Kidney (tissue), 14 donors: ENCODE measurements around the gene PNPO. TPM values are rescaled to one million over a fixed set of nuclear protein-coding genes. Genes with fewer than 3 reads are reported as not detected.
"Not testable (repeated sequence)": the region's sequence is repeated elsewhere in the genome, so short reads cannot be mapped to it uniquely, and the experiment has no call there.

Source experiments
- DNase-seq, 5 donors: peaks; one replicate each; pipeline ENCODE4 v3.0.0-alpha.2; 2013 to 2020
- FAIRE-seq: peaks from 2 replicates; lab custom pipeline; 2012; peaks lifted over from hg19 to GRCh38; lab: Jason Lieb, UNC
- H3K27ac ChIP-seq, 2 donors: one replicate each; pipeline ENCODE4 v1.7.0; 2013; ENCODE audit warnings: low read depth in 2 of 2, low read length in 2 of 2, inconsistent platforms in 1 of 2
- H3K27me3 ChIP-seq: one replicate; pipeline ENCODE4 v1.7.1; 2013; ENCODE audit warnings: low read length, inconsistent platforms; ENCODE audit not compliant: control insufficient read depth, insufficient read depth
- H3K36me3 ChIP-seq, 3 donors: one replicate each; pipeline versions ENCODE4 v1.7.0 to v1.7.1; 2013; ENCODE audit warnings: low read length in 3 of 3, control low read depth in 1 of 3, inconsistent platforms in 1 of 3; ENCODE audit not compliant: insufficient read depth in 3 of 3, control insufficient read depth in 2 of 3
- H3K4me1 ChIP-seq, 3 donors: one replicate each; pipeline versions ENCODE4 v1.7.0 to v1.7.1; 2013; ENCODE audit warnings: low read length in 3 of 3, inconsistent platforms in 1 of 3, low read depth in 1 of 3; ENCODE audit not compliant: control insufficient read depth in 2 of 3, insufficient read depth in 2 of 3
- H3K4me3 ChIP-seq, 3 donors: one replicate each; pipeline versions ENCODE4 v1.7.0 to v1.8.1; 2013; ENCODE audit warnings: low read length in 3 of 3, control low read depth in 1 of 3, inconsistent platforms in 1 of 3
- H3K9ac ChIP-seq, 3 donors: one replicate each; pipeline versions ENCODE4 v1.7.0 to v1.7.1; 2013; ENCODE audit warnings: low read length in 3 of 3, control low read depth in 1 of 3, inconsistent platforms in 1 of 3
- H3K9me3 ChIP-seq, 3 donors: one replicate each; pipeline versions ENCODE4 v1.7.0 to v1.7.1; 2013; ENCODE audit warnings: low read length in 3 of 3, control low read depth in 1 of 3, inconsistent platforms in 1 of 3; ENCODE audit not compliant: control insufficient read depth in 2 of 3, insufficient read depth in 1 of 3
- CTCF ChIP-seq: IDR thresholded peaks from 3 replicates; pipeline ENCODE4 v1.5.1; 2012; ENCODE audit warnings: mild to moderate bottlenecking, moderate library complexity, borderline replicate concordance; ENCODE audit not compliant: insufficient read depth; ENCODE audit errors: extremely low read depth
- intact Hi-C: fragments of 100-400 bp; cut with DNase I; formaldehyde crosslinking; loops from one replicate; pipeline ENCODE4 v1.11.1; 2022
- polyA plus RNA-seq: library from polyadenylated mRNA; stranded (reverse); fragments of 350-450 nt; fragmentation: Illumina TruSeq; extraction: RNeasy Lipid Tissue Mini Kit (QIAGEN cat#74804); gene quantifications from one replicate; pipeline ENCODE4 v1.2.3, GENCODE V29; 2014; ENCODE audit warnings: low read depth, low replicate concordance; ENCODE audit not compliant: insufficient read depth
- total RNA-seq: library from RNA; stranded (reverse); fragmentation: NEBNext Ultra II Directional; extraction: Animal tissue kit (Norgen Biotek cat#: 25700); gene quantifications from one replicate; pipeline ENCODE4 v1.2.1, GENCODE V29; 2021
- donor health status: control.
- donor health status: control.
- donor health status: control.
- donor health status: control.
- donor health status: control.
- donor health status: DM: yes; HTN: yes; CAD: no.
- donor health status: Normal renal cell carcinoma (clear cell type).

PNPO gene
- total and polyA plus RNA-seq, 2 donors from 2014 or later = 45.1 to 55.8 TPM

- no peaks in the 10 kb centered on the region for H3K9me3 ChIP-seq
- no peaks in the 10 kb centered on the region for H3K4me1 ChIP-seq
- TF ChIP-seq CTCF = no peak
- FAIRE-seq = no peak
- no peak overlapping the region for H3K4me3 ChIP-seq
- peaks cover 0 to 20% (median 0%) of the 10 kb centered on the region in 3 donors for H3K36me3 ChIP-seq
- intact Hi-C loops = no loop called here
- H3K27me3 ChIP-seq = no peaks in the 10 kb centered on the region
- no peak for DNase-seq
- H3K9ac ChIP-seq = no peak overlapping the region
- H3K27ac ChIP-seq = no peak overlapping the region
These were observed 23.4 kb upstream of the PNPO start for GRCh38 chr17:47918006-47918405.

- Histone ChIP-seq H3K27me3 (no peaks in the 10 kb centered on the region), H3K4me3 (no peak overlapping the region), H3K27ac (no peak overlapping the region), H3K36me3 (peaks cover 0 to 28% (median 2%) of the 10 kb centered on the region in 3 donors), H3K9me3 (no peaks in the 10 kb centered on the region), H3K4me1 (no peaks in the 10 kb centered on the region), H3K9ac (no peak overlapping the region)
- TF ChIP-seq CTCF = no peak
- DNase-seq = no peak
- no peak for FAIRE-seq
- intact Hi-C loops = no loop called here
These were observed 22.4 kb upstream of the PNPO start for GRCh38 chr17:47918991-47919390.

- DNase-seq, H3K27me3 ChIP-seq, H3K9me3 ChIP-seq, FAIRE-seq, H3K4me1 ChIP-seq, H3K4me3 ChIP-seq, intact Hi-C loops, H3K27ac ChIP-seq, H3K9ac ChIP-seq: not testable (repeated sequence)
- H3K36me3 ChIP-seq = peaks cover 0 to 37% (median 2%) of the 10 kb centered on the region in 3 donors
These were observed 21.5 kb upstream of the PNPO start for GRCh38 chr17:47919889-47920288.

GRCh38 chr17:47924785-47925677, 16.3 kb upstream of the PNPO start:
- no peak for TF ChIP-seq CTCF
- FAIRE-seq (no peak), DNase-seq (no peak)
- peaks cover 0 to 40% (median 14%) of the 10 kb centered on the region in 3 donors for H3K36me3 ChIP-seq
- H3K9ac ChIP-seq = no peak overlapping the region
- H3K9me3 ChIP-seq = no peaks in the 10 kb centered on the region
- H3K4me3 ChIP-seq = no peak overlapping the region
- intact Hi-C loops = no loop called here
- no peak overlapping the region for H3K27ac ChIP-seq
- no peaks in the 10 kb centered on the region for H3K4me1 ChIP-seq
- H3K27me3 ChIP-seq = no peaks in the 10 kb centered on the region
